Measurements from ENCODE around the gene ITPK1.

Gene ITPK1

GRCh38 chr14:93006567-93007051, 109.1 kb downstream of the ITPK1 start:
- no peaks in the 10 kb centered on the region for H3K9me3 ChIP-seq (ENCODE audit: low read depth, low read length)
- no peak overlapping the region for H3K9ac ChIP-seq (ENCODE audit: insufficient read length)
- no peak overlapping the region for H3K4me3 ChIP-seq
- DNase-seq (ENCODE audit: low read depth, low spot score), result no peak
- TF ChIP-seq EZH2 (IDR thresholded peaks at IDR 0.05) (no peak), POLR2AphosphoS5 (IDR thresholded peaks at IDR 0.05; ENCODE audit: borderline replicate concordance, low read depth, low read length) (no peak), FOXP2 (optimal IDR thresholded peaks at IDR 0.05; ENCODE audit: control extremely low read depth, extremely low read length, insufficient read depth) (no peak)
- H3K27ac ChIP-seq, result no peak overlapping the region
- no peaks in the 10 kb centered on the region for H3K36me3 ChIP-seq (ENCODE audit: insufficient read depth, low read length)

GRCh38 chr14:93005838-93006237, 109.9 kb downstream of the ITPK1 start:
- Histone ChIP-seq H3K36me3 (ENCODE audit: insufficient read depth, low read length) (no peaks in the 10 kb centered on the region), H3K27ac (no peak overlapping the region), H3K4me3 (no peak overlapping the region), H3K9me3 (ENCODE audit: low read depth, low read length) (no peaks in the 10 kb centered on the region), H3K9ac (ENCODE audit: insufficient read length) (no peak overlapping the region)
- no peak for TF ChIP-seq POLR2AphosphoS5 (IDR thresholded peaks at IDR 0.05; ENCODE audit: borderline replicate concordance, low read depth, low read length)
- TF ChIP-seq FOXP2 (optimal IDR thresholded peaks at IDR 0.05; ENCODE audit: control extremely low read depth, extremely low read length, insufficient read depth), result no peak
- DNase-seq (ENCODE audit: low read depth, low spot score), result no peak

GRCh38 chr14:93005135-93005813, 110.5 kb downstream of the ITPK1 start:
- Histone ChIP-seq H3K9ac (ENCODE audit: insufficient read length) (no peak overlapping the region), H3K36me3 (ENCODE audit: insufficient read depth, low read length) (no peaks in the 10 kb centered on the region), H3K4me3 (no peak overlapping the region), H3K27ac (no peak overlapping the region), H3K9me3 (ENCODE audit: low read depth, low read length) (no peaks in the 10 kb centered on the region)
- no peak for DNase-seq (ENCODE audit: low read depth, low spot score)
- no peak for TF ChIP-seq EZH2 (IDR thresholded peaks at IDR 0.05)
- TF ChIP-seq FOXP2 (optimal IDR thresholded peaks at IDR 0.05; ENCODE audit: control extremely low read depth, extremely low read length, insufficient read depth), result no peak
- TF ChIP-seq POLR2AphosphoS5 (IDR thresholded peaks at IDR 0.05; ENCODE audit: borderline replicate concordance, low read depth, low read length), result no peak

DNA sequence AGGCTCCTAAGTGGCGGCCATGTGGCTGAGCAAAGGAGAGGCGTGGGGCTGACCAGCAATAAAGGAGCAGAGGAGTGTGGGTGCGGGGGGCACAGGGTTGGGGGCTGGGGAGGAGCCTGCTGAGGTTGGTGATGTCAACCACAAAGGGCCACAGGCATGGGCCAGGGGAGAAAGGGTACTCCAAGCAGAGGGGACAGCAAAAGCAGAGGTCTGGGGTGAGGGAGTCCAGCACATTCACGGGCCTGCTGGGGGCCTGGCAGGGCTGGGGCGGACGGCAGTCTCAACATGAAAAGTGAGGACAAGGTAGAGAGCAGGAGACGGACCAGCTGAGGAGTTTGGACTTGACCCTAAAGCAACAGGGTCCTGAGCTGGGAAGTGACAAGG, 111.0 kb downstream of the ITPK1 start:
- no peak for TF ChIP-seq FOXP2 (optimal IDR thresholded peaks at IDR 0.05; ENCODE audit: control extremely low read depth, extremely low read length, insufficient read depth)
- TF ChIP-seq POLR2AphosphoS5 (IDR thresholded peaks at IDR 0.05; ENCODE audit: borderline replicate concordance, low read depth, low read length), result no peak
- no peak for TF ChIP-seq EZH2 (IDR thresholded peaks at IDR 0.05)
- Histone ChIP-seq H3K4me3 (no peak overlapping the region), H3K27ac (no peak overlapping the region), H3K9me3 (ENCODE audit: low read depth, low read length) (no peaks in the 10 kb centered on the region), H3K9ac (ENCODE audit: insufficient read length) (no peak overlapping the region), H3K36me3 (ENCODE audit: insufficient read depth, low read length) (no peaks in the 10 kb centered on the region)
- DNase-seq (ENCODE audit: low read depth, low spot score), result no peak

GRCh38 chr14:93003945-93004698, 111.6 kb downstream of the ITPK1 start:
- TF ChIP-seq POLR2AphosphoS5 (IDR thresholded peaks at IDR 0.05; ENCODE audit: borderline replicate concordance, low read depth, low read length) (no peak), FOXP2 (optimal IDR thresholded peaks at IDR 0.05; ENCODE audit: control extremely low read depth, extremely low read length, insufficient read depth) (no peak), EZH2 (IDR thresholded peaks at IDR 0.05) (no peak)
- Histone ChIP-seq H3K9ac (ENCODE audit: insufficient read length) (no peak overlapping the region), H3K4me3 (no peak overlapping the region), H3K36me3 (ENCODE audit: insufficient read depth, low read length) (no peaks in the 10 kb centered on the region), H3K27ac (0 out of 2 replicates have a peak overlapping the region, but pooled peaks have one; percentile 46), H3K9me3 (ENCODE audit: low read depth, low read length) (no peaks in the 10 kb centered on the region)
- no peak for DNase-seq (ENCODE audit: low read depth, low spot score)

GRCh38 chr14:93002851-93003298, 112.8 kb downstream of the ITPK1 start:
- Histone ChIP-seq H3K9me3 (ENCODE audit: low read depth, low read length) (no peaks in the 10 kb centered on the region), H3K9ac (ENCODE audit: insufficient read length) (no peak overlapping the region), H3K4me3 (no peak overlapping the region), H3K36me3 (ENCODE audit: insufficient read depth, low read length) (no peaks in the 10 kb centered on the region), H3K27ac (no peak overlapping the region)
- TF ChIP-seq FOXP2 (optimal IDR thresholded peaks at IDR 0.05; ENCODE audit: control extremely low read depth, extremely low read length, insufficient read depth), result no peak
- TF ChIP-seq EZH2 (IDR thresholded peaks at IDR 0.05), result no peak
- TF ChIP-seq POLR2AphosphoS5 (IDR thresholded peaks at IDR 0.05; ENCODE audit: borderline replicate concordance, low read depth, low read length), result no peak
- DNase-seq (ENCODE audit: low read depth, low spot score), result no peak

- no peak overlapping the region for H3K27ac ChIP-seq
- H3K36me3 ChIP-seq (ENCODE audit: insufficient read depth, low read length), result no peaks in the 10 kb centered on the region
- H3K9me3 ChIP-seq (ENCODE audit: low read depth, low read length), result no peaks in the 10 kb centered on the region
- TF ChIP-seq POLR2AphosphoS5 (IDR thresholded peaks at IDR 0.05; ENCODE audit: borderline replicate concordance, low read depth, low read length) (no peak), EZH2 (IDR thresholded peaks at IDR 0.05) (no peak), FOXP2 (optimal IDR thresholded peaks at IDR 0.05; ENCODE audit: control extremely low read depth, extremely low read length, insufficient read depth) (no peak)
- H3K9ac ChIP-seq (ENCODE audit: insufficient read length), result no peak overlapping the region
- DNase-seq (ENCODE audit: low read depth, low spot score), result no peak
- no peak overlapping the region for H3K4me3 ChIP-seq
These were observed 113.7 kb downstream of the ITPK1 start for GRCh38 chr14:93002049-93002448.

GRCh38 chr14:92998946-92999345, 116.8 kb downstream of the ITPK1 start:
- no peaks in the 10 kb centered on the region for H3K9me3 ChIP-seq (ENCODE audit: low read depth, low read length)
- no peak for TF ChIP-seq FOXP2 (optimal IDR thresholded peaks at IDR 0.05; ENCODE audit: control extremely low read depth, extremely low read length, insufficient read depth)
- no peaks in the 10 kb centered on the region for H3K36me3 ChIP-seq (ENCODE audit: insufficient read depth, low read length)
- DNase-seq (ENCODE audit: low read depth, low spot score), result no peak
- H3K4me3 ChIP-seq, result no peak overlapping the region
- no peak overlapping the region for H3K27ac ChIP-seq
- no peak overlapping the region for H3K9ac ChIP-seq (ENCODE audit: insufficient read length)

Measured in SK-N-MC (cell line).